ENCODE data around the gene RITA1.
A peak's percentile ranks its signal among the peaks of the same experiment; 100 is the strongest.
"Not testable (repeated sequence)": the region's sequence is repeated elsewhere in the genome, so short reads cannot be mapped to it uniquely, and the experiment has no call there.

Gene RITA1

DNA sequence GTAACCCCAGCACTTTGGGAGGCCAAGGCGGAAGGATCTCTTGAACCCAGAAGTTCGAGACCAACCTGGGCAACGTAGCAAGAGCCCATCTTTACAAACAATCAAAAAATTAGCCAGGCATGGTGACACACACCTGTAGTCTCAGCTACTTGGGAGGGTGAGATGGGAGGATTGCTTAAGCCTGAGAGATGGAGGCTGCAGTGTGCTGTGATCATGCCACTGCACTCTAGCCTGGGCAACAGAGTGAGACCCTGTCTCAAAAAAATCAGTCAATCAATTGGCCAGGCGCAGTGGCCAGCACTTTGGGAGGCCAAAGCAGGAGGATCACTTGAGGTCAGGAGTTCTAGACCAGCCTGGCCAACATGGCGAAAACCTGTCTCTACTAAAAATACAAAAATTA, 21.3 kb downstream of the RITA1 start:
- not testable (repeated sequence) for DNase-seq

DNA sequence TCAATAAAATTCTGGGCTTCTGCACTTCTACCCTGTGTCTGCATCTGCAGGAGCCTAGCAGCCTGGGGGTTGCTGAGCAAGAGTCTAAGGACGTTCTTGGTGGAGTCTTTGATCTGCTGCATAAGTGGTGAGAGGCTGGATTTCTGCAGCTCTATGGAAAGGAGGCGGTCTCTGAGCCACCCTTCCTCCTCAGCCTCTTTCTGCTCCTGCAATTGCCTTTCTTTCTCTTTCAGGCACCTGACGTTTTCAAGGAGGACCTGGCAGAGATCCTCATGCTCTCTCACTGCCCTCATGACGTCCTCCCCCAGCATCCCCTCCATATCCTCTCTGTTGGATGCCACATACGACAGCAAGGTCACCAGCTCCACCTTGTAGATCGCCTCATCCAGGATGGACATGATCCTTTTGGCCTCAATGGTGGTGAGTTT, 22.1 kb downstream of the RITA1 start:
- DNase-seq, result no peak

DNA sequence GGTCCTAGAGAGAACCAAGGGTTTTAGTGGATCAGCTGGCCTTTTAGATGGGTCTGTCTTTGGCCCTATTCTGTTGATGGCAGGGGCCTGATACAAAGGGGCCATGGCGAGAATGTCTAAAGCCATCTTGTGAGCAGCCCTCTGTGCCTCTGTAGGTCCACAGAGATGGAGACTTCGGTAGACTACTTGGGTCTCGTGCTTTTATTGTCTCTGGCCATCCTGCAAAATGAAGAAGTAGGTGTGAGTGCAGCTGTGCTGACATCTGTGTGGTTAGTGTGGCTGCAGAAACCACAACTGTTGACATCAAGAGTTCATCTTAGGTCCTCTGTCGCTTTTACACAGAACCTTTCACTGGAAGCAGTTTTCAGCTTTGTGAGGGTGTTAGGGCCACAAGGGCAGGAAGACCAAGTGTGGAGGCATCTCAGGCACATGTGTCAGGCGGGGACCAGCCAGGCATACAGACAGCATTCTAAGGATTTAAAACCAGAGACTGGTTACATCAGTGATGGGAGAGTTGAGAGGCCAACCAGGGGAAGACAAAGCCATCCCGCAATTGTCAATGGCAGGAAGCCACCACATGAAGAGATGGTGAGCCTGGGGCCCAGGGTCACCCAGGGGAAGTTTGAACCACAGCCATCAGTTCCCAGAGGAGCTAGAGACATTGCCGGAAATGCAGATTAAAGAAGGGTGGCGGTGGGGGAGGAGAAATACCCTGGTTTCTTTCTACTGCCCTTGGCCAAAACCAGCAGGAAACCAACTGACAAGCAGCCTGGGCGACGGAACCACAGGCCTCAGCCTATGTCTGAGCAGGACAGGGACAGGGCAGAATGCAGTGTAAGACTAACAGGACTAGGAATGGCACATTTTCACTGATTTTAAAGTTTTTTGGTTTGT, 22.8 kb downstream of the RITA1 start:
- DNase-seq, result no peak

DNA sequence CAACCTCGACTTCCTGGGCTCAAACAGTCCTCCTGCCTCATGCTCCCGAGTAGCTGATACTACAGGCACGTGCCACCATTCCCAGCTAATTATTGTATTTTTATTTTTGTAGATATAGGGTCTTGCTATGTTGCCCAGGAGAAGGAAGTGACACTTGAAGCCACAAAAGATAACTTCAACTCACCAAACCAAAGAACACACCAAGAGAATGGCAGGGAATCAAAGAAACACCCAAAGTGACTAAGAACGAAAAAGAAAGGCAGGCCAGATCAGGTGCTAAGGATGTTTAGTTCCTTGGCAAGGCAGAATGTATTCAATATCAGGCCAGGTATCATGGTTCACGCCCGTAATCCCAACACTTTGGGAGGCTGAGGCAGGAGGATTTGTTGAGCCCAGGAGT, 25.6 kb downstream of the RITA1 start:
- DNase-seq, result no peak

DNA sequence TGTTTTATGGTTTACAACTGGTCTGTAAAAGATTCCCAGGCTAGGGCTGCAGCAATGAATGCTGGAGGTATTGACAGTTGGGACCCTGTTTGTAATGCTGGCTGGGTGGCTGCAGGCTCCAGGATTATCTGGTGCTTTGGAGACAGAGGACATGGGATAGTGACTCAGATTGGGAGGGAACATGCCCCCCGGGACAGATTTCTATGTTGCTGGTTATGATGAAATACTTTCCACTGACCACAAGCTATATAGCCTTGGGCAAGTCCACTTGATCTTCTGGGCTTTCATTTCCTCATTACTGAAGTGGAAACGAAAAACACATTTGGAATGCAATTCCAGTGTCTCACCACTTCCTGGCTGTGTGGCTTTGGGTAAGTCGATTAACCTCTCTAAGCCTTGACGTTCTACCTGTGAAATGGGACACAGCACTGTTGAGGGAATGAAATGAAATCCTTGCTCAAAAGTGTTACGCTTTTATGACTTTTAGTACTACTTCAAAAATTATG, 29.4 kb downstream of the RITA1 start:
- no peak for DNase-seq

DNA sequence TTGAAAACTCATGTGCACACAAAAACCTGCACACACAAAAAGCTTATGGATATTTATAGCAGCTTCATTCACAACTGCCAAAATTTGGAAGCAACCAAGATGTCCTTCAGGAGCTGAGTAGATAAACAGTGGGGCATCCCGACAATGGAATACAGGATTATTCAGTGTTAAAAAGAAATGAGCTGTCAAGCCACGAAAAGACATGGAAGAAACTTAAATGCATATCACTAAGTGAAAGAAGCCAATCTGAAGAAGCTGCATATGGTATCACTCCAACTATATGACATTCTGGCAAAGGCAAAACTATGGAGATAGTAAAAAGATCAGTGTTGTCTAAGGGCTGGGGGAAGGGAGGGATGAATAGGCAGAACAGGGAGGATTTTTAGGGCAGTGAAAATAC, 30.5 kb downstream of the RITA1 start:
- no peak for DNase-seq

DNA sequence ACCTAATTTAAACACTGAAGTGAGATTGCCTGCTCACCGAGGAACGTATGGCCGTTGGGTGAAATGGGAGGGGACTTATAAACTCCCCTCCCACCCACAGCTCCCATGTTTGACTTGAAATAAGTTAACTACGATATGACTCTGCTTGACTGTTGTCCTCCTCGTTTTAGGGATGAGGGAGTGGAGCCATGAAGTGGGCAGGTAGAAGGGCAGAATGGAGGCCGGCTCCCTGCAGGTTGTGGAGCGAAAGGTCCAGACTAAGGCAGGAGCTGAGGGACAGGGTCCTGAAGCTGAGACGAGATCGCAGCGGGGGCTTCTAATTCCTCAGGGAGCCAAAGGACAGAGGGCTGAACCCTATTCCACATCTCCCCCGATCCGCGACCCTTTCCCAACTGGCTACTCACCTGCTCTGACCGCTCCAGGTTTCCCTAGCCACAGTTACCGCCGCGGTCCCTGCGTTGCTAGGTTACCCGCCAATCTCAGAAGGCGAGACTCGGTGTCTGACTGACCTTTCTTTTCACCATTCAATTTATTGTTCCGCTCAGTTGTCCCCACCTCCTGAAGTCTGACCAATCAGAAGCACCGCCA, 35.2 kb downstream of the RITA1 start:
- no peak for DNase-seq

DNA sequence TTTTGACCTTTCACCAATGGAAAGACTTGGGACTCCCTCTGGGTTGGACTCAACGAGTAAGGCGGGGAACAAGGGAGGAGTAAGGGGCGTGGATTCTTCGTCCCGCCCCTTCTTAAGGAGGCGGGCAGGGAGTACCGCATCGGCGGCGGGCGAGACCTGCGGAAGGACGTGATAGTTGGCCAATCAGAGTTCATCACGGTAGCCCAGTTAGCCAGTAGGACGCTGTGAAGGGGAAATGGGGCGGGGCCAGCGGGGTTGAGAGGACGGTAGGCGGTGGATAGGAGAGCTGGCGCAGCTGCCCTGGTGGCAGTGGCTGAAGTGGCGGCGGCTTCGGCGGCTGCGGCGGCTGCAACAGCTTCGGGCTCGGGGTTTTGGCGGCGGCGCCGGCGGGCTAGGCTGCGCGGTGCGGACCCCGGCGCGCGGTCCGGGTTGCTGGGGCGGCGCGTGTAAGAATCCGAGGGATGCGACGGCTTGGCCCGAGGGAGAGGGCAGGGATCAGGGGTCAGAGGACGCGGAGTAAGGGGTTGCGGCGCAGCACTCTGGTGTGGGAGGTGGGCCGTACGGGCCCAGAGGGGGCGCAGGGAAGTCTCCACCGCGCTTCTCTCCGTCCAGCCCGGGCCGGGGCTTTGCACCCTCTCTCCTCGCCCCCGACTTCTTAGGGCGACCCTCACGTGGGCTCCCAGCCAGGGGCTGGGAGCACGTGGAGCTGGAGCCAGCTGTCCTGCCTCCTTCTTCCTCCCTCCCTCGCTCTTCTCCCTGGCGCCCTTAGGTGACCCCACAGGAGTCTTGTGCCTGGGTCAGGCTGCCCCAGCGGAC, 35.9 kb downstream of the RITA1 start, which contains the start of gene TPCN1:
Gene TPCN1 (plus strand): TSS at position 284 of the 816 bp plus-strand sequence. CDS start 5,389 bp downstream, outside the sequence.
- peak; percentile 99 for DNase-seq

DNA sequence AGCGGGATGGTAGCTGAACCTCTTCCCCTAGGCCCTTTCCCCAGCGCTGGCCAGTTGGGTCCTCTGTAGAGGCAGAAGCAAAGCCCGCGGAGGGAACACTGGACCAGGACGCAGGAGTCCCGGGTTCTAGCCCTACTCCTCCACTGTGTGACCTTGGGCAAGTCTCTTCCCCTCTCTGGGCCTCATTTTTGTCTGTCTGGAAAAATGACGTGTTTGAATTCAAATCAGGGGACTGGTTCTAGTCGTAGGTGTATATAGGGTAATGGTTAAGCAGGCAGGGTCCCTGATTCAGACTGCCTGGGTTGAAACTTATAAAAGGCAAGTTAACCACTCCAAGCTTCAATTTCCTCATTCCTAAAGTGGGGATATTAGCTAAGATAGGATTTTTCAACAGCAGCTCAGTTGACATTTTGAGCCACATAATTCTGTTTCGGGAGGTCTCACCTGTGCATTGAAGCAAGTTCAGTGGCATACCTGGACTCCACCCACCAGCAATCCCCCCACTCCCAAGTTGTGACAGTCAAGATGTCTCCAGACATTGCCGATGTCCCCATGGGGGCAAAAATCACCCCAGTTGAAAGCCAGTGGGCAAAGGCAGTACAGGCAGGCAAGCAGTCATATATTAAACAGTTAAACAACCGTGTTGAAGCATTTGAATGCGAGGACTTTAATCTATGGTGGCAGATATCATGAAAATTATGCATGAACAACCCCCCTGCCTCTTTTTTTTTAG, 36.6 kb downstream of the RITA1 start:
- DNase-seq, result no peak

DNA sequence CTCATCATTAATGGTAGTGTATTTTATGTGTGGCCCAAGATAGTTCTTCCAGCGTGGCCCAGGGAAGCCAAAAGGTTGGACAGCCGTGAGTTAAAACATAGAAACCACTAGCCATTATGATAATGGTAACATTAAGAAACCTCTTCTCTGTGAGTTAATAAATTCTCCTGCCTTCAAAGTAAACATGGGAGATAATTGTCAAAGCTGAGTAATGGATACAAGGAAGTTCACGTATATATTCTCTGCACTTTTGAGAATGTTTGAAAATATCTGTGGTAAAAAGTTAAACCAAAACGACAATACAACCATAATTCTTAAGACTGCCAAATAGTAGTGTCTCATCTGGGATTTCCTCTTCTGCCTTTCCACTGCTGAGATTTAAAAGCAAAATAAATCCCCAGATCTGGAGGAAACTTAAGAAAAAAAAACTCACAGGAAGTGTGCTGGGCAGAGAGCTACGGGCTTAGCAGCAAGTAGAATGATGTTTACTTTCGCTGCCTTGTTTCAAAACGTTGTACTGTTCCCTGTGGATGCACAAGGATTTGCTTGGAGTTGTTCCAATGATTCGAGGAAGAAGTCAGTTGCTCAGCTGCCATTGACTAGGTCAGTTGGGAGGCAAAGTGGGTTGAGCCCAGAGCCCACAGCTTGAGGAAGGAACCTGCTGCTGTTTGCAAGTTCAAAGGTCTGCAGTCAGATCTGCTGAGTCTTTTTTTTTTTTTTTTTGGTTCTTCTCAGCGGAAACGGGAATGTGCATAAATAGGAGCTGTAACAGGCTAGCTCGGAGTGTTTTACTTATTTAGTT, 37.4 kb downstream of the RITA1 start:
- DNase-seq, result peak; percentile 85

DNA sequence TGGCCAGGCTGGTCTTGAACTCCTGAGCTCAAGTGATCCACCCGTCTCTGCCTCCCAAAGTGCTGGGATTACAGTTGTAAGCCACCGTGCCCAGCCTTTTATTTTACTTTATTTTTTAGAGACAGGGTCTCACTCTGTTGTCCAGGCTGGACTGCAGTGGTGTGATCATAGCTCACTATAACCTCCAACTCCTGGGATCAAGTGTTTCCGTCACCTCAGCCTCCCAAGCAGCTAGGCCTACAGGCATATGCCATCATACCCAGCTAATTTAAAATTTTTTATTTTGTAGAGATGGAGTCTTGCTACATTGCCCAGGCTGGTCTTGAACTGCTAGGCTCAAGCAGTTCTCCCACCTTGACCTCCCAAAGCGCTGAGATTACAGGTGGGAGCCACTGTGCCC, 39.4 kb downstream of the RITA1 start:
- no peak for DNase-seq

DNA sequence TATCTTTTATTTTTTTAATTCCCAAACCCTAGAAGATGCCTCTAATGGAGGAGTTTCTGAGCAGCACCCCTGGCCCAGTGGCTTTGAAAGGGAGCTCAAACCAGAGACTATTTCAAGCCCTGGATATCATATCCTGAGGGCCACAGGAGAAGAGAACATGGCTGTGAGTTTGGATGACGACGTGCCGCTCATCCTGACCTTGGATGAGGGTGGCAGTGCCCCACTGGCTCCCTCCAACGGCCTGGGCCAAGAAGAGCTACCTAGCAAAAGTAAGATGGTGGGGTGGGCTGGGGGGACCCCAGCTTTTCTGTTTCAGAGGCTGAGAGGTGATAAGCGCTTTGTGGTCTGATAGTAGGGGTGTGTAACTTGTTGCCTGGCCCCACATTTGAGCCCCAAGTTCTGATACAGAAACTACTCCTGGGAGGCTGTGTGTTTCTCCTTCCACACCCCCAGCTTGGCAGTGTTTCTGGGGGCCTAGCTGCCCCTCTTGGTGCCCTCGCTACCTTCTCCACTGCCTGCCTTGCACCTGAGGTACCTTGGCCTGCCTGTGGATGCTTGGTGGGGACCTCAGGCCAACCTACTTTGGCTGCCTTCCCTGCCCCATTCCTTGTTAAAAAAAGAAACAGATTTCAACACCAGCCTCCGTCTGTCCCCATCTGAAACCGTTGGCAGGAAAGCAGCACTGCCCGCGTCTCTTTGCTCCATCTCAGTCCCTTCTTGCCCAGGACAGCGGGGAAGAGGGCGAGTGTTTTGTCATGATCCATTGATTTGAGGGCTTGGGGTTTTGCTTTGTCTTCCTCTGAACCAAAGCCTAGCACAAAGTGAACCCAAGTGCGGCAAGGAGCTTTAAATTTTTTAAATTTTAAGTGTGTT, 41.4 kb downstream of the RITA1 start:
- DNase-seq, result no peak

DNA sequence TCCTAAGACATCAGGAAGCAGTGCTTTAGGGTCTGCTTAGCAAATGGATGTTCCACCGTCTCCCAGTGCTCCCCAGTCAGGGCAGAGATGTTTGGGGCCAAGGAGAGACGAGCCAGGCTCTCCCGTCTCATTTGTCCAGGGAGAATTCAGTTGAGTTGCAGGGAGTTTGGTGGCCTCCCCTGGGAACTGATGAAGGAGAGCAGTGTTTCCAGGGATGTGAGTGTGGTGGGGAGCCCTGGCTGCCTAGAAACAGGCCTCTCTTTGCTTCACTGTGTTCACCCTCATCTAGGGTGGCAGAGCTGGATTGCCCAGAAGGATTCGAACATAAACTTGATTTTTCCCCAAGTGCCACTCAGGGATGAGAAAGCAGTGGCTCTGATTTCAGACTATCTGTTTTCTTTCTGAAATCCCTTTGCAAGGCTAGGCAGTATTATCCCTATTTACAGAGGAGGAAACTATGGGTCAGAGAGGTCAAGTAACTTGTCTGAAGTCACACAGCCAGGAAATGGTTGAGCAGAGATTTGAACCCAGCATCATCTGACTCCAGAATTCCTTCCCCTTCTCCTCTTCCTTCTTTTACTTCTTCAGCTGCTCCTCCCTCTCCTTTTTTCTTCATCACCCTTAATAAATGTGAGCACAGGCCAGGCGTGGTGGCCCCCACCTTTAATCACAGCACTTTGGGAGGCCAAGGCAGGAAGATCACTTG, 42.3 kb downstream of the RITA1 start:
- DNase-seq, result no peak

DNA sequence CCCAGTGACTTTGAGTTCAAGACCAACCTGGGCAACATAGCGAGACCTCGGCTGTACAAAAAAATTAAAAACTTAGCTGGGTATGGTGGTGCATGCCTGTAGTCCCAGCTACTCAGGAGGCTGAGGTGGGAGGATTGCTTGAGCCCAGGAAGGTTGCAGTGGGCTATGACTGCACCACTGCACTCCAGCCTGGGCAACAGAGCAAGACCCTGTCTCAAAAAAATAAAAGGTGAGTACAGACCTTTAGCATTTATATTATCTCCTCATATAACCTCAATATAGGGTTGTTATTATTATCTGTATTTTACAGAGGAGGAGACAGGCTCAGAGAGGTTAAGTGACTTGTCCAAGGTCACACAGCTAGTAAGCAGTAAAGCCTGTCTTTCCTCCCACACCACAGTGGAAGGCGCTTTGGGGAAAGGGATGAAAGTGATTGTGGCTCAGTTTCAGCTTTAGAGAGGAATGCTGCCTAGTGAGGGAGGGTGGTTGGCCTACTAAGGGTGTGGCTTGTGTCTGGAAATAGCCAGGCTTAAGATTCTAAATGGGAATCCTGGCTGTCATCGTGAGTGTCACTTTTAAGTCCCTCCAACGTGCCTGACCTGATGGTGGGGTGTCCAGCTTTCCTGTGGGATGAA, 43.0 kb downstream of the RITA1 start:
- no peak for DNase-seq

DNA sequence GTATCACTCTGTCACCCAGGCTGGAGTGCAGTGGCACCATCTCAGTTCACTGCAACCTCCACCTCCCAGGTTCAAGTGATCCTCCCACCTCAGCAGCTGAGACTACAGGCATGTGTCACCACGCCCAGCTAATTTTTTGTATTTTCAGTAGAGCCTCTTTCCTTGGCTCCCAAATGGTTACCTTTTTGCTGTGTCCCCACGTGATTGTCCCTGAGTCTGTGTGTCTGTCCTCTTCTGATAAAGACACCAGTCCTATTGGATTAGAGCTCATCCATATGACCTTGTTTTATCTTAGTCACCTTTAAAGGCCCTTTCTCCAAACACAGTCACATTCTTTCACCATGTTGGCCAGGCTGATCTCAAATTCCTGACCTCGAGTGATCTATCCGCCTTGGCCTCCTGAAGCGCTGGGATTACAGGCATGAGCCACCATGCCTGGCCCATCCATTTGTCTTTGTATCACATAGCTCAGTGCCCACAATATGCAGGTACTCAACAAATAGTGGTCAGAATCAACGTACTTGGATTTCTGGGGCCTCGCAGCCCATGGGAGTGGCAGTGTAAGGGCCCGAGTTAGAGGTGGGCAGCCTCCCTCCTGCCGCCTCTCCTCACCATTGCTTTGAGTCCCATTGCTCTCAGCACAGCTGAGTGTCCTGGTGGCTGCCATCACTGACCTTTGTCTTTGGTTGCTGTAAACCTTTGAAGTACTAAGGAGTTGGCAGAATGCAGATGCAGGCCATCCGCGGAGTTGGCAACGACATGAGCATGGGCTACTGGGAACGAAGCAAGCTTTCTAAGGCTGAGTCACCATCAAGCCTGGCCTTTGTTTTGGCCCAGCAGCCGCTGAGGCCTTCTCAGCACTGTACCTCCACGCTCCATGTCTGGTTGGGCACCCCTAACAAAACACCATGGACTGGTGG, 45.1 kb downstream of the RITA1 start:
- no peak for DNase-seq

DNA sequence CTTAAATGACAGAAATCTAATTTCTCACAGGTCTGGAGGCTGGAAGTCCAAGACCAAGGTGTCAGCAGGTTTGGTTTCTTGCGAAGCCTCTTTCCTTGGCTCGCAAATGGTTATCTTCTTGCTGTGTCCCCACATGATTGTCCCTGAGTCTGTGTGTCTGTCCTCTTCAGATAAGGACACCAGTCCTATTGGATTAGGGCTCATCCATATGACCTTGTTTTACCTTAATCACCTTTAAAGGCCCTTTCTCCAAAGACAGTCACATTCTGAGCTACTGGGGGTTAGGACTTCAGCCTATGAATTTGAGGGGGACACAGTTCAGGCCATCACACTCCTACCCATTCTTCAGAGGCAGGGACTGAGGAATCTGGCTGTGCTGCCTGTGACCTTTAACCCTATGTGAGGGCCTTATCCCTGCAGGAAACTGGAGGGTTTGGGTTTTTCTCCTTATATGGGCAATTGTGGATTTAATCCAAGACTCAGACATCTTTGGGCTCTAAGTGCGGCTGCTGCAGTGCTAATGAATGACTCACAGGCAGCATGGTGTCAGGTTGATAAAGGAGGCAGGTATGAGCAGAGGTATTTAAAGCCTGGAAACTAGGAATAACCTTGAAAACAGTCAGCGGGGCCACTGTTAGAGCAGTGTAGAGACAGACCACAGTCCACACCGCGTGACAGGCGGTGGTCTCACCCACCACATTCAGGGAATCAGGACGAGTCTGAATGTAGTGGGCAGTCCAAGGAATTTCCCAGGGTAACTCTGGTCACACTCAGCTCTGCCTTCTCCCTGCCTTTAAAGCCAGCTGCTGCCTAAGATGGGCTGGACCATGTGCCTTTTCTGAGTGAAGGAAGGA, 45.9 kb downstream of the RITA1 start:
- no peak for DNase-seq

DNA sequence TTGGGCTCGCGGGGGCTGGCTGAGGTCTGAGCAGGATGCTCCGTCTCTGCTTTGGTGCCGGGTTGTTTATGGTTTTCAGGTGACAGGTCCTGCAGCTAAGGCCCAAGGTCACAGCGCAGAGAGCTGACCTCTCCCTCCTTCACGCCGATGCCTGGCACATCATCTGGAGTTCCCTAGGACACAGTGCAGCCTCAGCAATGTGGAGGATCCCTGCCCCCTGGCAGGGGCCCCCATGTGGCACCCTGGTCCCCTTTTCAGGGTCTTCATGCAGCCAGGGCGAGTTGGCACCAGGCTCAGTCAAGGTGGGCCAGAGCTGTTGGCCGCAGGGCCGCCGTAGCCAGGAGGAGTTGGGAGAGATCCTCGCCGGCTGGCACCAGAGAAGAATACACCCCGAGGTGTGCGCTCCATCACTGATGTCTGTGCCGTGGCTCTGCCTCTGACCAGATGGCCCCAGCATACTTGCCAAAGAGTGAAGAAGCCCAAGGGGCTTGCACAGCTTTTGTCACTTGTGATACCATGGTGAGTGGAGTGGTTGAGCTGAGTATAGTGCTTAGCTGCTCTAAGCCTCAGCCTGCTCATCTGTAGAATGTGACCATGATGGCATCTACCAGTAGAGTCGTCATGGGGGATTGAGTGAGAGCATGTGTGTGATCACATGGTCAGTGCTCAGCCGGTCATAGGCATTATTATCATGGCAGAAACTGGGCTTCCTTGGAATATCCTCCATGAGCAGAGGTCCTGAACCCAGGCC, 46.7 kb downstream of the RITA1 start:
- no peak for DNase-seq
